Stomach (tissue), 9 donors: Measurements from ENCODE around the gene KCNK1. TPM values are rescaled to one million over a fixed set of nuclear protein-coding genes. Genes with fewer than 3 reads are reported as not detected.

Experiments
- DNase-seq, 2 donors: peaks; one replicate each; pipeline versions ENCODE4 v3.0.0 to v3.0.0-alpha.2; 2013 to 2019
- H3K27ac ChIP-seq, 5 donors: fragments of 200-600 bp in 4 of 5; sonication (generic) in 4 of 5; one replicate each; pipeline ENCODE4 v1.5.1; 2013 to 2019; ENCODE audit warnings: mild to moderate bottlenecking in 1 of 5, moderate library complexity in 1 of 5
- H3K27me3 ChIP-seq, 3 donors: fragments of 200-600 bp; sonication (generic); one replicate each; pipeline ENCODE4 v1.5.1; 2017 to 2019; ENCODE audit warnings: mixed run types in 1 of 3
- H3K36me3 ChIP-seq, 4 donors: fragments of 200-600 bp; sonication (generic); 1 replicate in 3 of 4; 2 replicates in 1 of 4; pipeline ENCODE4 v1.5.1; 2016 to 2019
- H3K4me1 ChIP-seq, 4 donors: fragments of 200-600 bp; sonication (generic); one replicate each; pipeline ENCODE4 v1.5.1; 2016 to 2019
- H3K4me3 ChIP-seq, 4 donors: fragments of 200-600 bp; sonication (generic) in 3 of 4; one replicate each; pipeline ENCODE4 v1.5.1; 2016 to 2019; ENCODE audit warnings: mild to moderate bottlenecking in 1 of 4
- H3K9me3 ChIP-seq, 4 donors: fragments of 200-600 bp; sonication (generic); one replicate each; pipeline ENCODE4 v1.5.1; 2016 to 2019
- EP300 ChIP-seq: sonication (generic); formaldehyde crosslinking; IDR thresholded peaks from one replicate; pipeline ENCODE4 v1.6.1; 2017; ENCODE audit warnings: antibody characterized with exemption
- POLR2A ChIP-seq, 4 donors: fragments of 450-650 bp; IDR thresholded peaks; one replicate each; pipeline ENCODE4 v1.6.1; 2016; ENCODE audit warnings: antibody characterized with exemption in 4 of 4, control low read depth in 2 of 4, mild to moderate bottlenecking in 1 of 4, moderate library complexity in 1 of 4
- POLR2AphosphoS5 ChIP-seq, 3 donors: sonication (generic); formaldehyde crosslinking; IDR thresholded peaks; one replicate each; pipeline ENCODE4 v1.6.1; 2016; ENCODE audit warnings: antibody characterized with exemption in 3 of 3
- WGBS, 5 donors: extraction: QIAGEN DNeasy Blood & Tissue Kit in 3 of 5; methylation state at CpG; one replicate each; pipeline versions ENCODE4 v1.1.5 to v1.1.7; 2013 to 2018; 5-methylcytosine and 5-hydroxymethylcytosine counted together
- intact Hi-C: fragments of 100-400 bp; cut with DNase I; formaldehyde crosslinking; loops from one replicate; pipeline ENCODE4 v1.15.1; 2023; ENCODE audit warnings: low total_unique reads
- polyA plus RNA-seq, 3 donors: library from polyadenylated mRNA; stranded (reverse); fragments of 200-250 nt; gene quantifications; one replicate each; pipeline ENCODE4 v1.2.3, GENCODE V29; 2013
- total RNA-seq, 5 donors: library from RNA; depleted of rRNA; stranded (reverse); fragments of >200 nt; gene quantifications; one replicate each; pipeline versions ENCODE4 v1.1.0 to v1.2.3, GENCODE V29; 2014 to 2016
- TF ChIP-seq, protein P1 (sequence below), 7 experiments: fragments of 450-650 bp in 4 of 7; fragments of 200-600 bp in 3 of 7; sonication (generic) in 3 of 7; IDR thresholded peaks; one replicate each; pipeline ENCODE4 v1.5.1; 2016 to 2019; ENCODE audit warnings: antibody characterized with exemption in 7 of 7, control low read depth in 2 of 7, mild to moderate bottlenecking in 1 of 7
- donor health status: healthy with polysubstance abuse.
- donor health status: Bipolar disorder and iron deficiency.
- donor health status: healthy.

KCNK1 gene
- total and polyA plus RNA-seq, 8 donors = 4.1 to 52.5 (median 9.5) TPM

DNA sequence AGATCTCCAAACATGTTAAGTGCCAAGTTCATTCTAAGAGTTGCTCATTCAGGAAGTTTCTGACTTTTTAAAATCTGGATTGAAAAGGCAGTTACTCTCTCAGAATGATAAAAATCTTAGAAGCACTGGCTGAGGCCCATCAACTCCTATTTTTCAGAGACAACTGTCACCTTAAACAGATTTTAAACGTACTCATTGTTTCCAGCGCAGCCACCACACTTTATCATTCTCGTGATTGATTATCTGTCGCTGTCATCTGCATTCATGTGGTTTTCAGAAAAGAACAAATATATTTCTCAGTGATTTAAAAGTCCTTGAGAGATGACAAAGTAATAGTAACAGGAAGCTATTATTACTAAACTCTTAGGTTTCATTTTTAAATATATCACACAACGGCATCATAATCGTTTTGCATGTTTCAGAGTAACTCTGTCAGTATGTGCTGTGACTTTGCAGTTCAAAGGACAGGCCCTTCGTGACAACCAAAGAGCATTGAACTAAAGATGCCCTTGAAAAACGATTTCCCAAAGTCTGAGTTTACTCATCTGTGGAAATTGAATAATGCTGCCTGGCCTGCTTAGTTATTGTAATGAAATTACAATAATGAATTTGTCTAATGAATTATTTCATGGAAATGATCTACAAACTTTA, 14.9 kb upstream of the KCNK1 start:
- no peaks in the 10 kb centered on the region for H3K4me1 ChIP-seq
- H3K4me3 ChIP-seq = no peak overlapping the region
- 45 to 57% (median 49%) methylated on average over 8 of the region's 8 CpGs for WGBS, 5 donors
- H3K27me3 ChIP-seq = no peaks in the 10 kb centered on the region
- no peak overlapping the region for H3K27ac ChIP-seq
- TF ChIP-seq POLR2AphosphoS5 (IDR thresholded peaks at IDR 0.05) (no peak), POLR2A (IDR thresholded peaks at IDR 0.05) (no peak), EP300 (no peak)
- TF ChIP-seq, protein P1, sequence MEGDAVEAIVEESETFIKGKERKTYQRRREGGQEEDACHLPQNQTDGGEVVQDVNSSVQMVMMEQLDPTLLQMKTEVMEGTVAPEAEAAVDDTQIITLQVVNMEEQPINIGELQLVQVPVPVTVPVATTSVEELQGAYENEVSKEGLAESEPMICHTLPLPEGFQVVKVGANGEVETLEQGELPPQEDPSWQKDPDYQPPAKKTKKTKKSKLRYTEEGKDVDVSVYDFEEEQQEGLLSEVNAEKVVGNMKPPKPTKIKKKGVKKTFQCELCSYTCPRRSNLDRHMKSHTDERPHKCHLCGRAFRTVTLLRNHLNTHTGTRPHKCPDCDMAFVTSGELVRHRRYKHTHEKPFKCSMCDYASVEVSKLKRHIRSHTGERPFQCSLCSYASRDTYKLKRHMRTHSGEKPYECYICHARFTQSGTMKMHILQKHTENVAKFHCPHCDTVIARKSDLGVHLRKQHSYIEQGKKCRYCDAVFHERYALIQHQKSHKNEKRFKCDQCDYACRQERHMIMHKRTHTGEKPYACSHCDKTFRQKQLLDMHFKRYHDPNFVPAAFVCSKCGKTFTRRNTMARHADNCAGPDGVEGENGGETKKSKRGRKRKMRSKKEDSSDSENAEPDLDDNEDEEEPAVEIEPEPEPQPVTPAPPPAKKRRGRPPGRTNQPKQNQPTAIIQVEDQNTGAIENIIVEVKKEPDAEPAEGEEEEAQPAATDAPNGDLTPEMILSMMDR (IDR thresholded peaks at IDR 0.05) = no peak
- no peak for DNase-seq
- intact Hi-C loops = no loop called here
- peaks cover 0 to 7% (median 3%) of the 10 kb centered on the region in 4 donors for H3K9me3 ChIP-seq
- H3K36me3 ChIP-seq = no peaks in the 10 kb centered on the region

DNA sequence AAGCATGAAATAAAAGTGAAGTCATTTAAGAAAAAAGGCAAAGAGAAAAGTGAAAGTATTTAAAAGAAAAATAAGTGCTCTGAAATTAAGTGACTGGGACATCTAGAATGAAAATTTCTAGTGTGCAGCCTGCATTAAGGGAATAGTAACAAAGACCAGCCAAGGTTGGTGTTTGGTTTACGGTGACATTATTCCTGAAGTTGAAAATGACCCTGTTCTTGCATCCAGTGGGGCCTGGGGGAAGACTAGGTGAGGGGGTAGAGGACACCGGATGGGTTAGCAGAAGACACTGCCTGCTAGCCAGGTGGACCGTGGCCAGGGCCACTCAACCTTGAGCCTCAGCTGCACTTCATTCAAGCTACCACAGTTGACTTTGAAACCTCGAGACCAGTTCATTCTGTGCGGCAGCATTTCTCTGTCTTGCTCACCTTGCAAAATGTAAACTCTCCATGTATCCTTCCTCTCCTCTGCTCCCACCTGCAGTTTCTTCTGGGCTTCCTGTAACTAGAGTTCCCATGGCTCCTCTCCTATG, 14.3 kb upstream of the KCNK1 start:
- Histone ChIP-seq H3K27ac (no peak overlapping the region), H3K4me3 (no peak overlapping the region), H3K9me3 (peaks cover 0 to 13% (median 9%) of the 10 kb centered on the region in 4 donors), H3K4me1 (no peaks in the 10 kb centered on the region), H3K27me3 (no peaks in the 10 kb centered on the region), H3K36me3 (no peaks in the 10 kb centered on the region)
- no peak for DNase-seq
- 74 to 86% (median 74%) methylated on average over 5 of the region's 5 CpGs for WGBS, 5 donors
- TF ChIP-seq, protein P1 (IDR thresholded peaks at IDR 0.05) = no peak
- no peak for TF ChIP-seq POLR2A (IDR thresholded peaks at IDR 0.05)
- TF ChIP-seq POLR2AphosphoS5 (IDR thresholded peaks at IDR 0.05) = no peak
- TF ChIP-seq EP300 = no peak
- intact Hi-C loops = no loop called here

DNA sequence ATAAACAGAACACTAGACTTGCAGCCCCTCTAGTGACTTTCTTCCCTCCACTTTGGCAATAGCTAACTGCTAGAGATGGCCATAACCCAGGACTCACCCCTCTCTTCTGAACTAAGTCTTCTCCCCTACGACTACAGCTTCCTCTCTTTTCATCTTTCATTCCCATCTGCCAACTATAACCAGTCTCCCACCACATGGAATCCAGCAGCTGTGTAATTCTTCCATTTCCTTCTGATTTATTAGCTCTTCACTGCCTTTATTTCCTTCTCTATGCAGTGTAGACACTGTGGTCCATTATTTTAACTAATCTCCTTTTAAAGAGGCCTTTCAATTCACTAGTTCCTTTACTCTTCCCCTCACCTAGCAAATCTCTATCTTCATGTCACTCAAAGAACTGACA, 13.4 kb upstream of the KCNK1 start:
- Histone ChIP-seq H3K4me3 (no peak overlapping the region), H3K36me3 (no peaks in the 10 kb centered on the region), H3K27ac (no peak overlapping the region), H3K9me3 (peaks cover 0 to 15% (median 11%) of the 10 kb centered on the region in 4 donors), H3K27me3 (no peaks in the 10 kb centered on the region), H3K4me1 (no peaks in the 10 kb centered on the region)
- DNase-seq = no peak
- intact Hi-C loops = no loop called here
- TF ChIP-seq, protein P1 (IDR thresholded peaks at IDR 0.05) = no peak
- TF ChIP-seq POLR2AphosphoS5 (IDR thresholded peaks at IDR 0.05) (no peak), EP300 (no peak), POLR2A (IDR thresholded peaks at IDR 0.05) (no peak)
- 41 to 73% (median 59%) methylated on average over 1 of the region's 1 CpG for WGBS, 5 donors

DNA sequence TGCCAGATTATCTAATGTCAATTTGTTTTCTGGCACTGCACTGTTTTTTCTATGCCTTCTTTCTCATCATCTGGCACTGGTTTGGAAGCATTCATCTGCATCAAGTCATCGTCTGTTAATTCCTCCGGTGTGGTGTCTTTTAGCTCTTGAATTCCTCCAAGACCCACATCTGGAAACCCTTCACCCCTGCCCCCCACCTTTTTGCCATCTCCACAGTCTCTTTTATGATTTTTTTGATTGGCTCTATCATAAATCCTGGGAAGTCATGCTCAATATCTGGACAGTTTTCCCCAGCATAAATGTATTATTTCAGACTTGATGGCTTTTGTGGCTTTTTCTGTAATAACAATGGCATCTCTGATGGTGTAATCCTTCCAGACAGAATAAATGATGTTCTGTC, 10.4 kb upstream of the KCNK1 start:
- H3K4me1 ChIP-seq = no peaks in the 10 kb centered on the region
- DNase-seq = no peak
- intact Hi-C loops = no loop called here
- H3K36me3 ChIP-seq = no peaks in the 10 kb centered on the region
- peaks cover 0 to 15% (median 11%) of the 10 kb centered on the region in 4 donors for H3K9me3 ChIP-seq
- WGBS, 5 donors = 88 to 97% (median 90%) methylated on average over 2 of the region's 2 CpGs
- no peak overlapping the region for H3K4me3 ChIP-seq
- H3K27me3 ChIP-seq = no peaks in the 10 kb centered on the region
- no peak overlapping the region for H3K27ac ChIP-seq
- TF ChIP-seq, protein P1 (IDR thresholded peaks at IDR 0.05) = no peak
- no peak for TF ChIP-seq POLR2A (IDR thresholded peaks at IDR 0.05)
